Dendritic cell treated with granulocyte-macrophage colony-stimulating factor and Interleukin-4, amounts not matched to agents 40 ng/mL and 50 ng/mL, for 4 days (primary cell): ENCODE data around the gene HACD2.

Experiments
- H3K27ac Mint-ChIP-seq: one replicate; pipeline ENCODE4 v1.8.0; 2022; ENCODE audit warnings: mild to moderate bottlenecking, mixed read lengths
- H3K27me3 Mint-ChIP-seq: one replicate; pipeline ENCODE4 v1.8.0; 2022; ENCODE audit warnings: mild to moderate bottlenecking, mixed read lengths
- H3K36me3 Mint-ChIP-seq: one replicate; pipeline ENCODE4 v1.8.0; 2022; ENCODE audit warnings: low read depth, mixed read lengths
- H3K4me1 Mint-ChIP-seq: one replicate; pipeline ENCODE4 v1.8.0; 2022; ENCODE audit warnings: low read depth, mixed read lengths
- H3K4me3 Mint-ChIP-seq: one replicate; pipeline ENCODE4 v1.8.0; 2022; ENCODE audit warnings: mild to moderate bottlenecking, moderate library complexity, mixed read lengths
- H3K9me3 Mint-ChIP-seq: one replicate; pipeline ENCODE4 v1.8.0; 2022; ENCODE audit warnings: mixed read lengths
- intact Hi-C: fragments of 100-400 bp; cut with micrococcal nuclease; formaldehyde crosslinking; loops from one replicate; pipeline ENCODE4 v1.15.0; 2022

Gene HACD2

GRCh38 chr3:123444023-123444422 lies 140.8 kb downstream of the HACD2 start:
- Mint-ChIP-seq H3K27me3 (peaks cover 61% of the 10 kb centered on the region), H3K9me3 (no peaks in the 10 kb centered on the region), H3K4me1 (no peaks in the 10 kb centered on the region), H3K4me3 (no peak overlapping the region), H3K36me3 (no peaks in the 10 kb centered on the region), H3K27ac (no peak overlapping the region)
- intact Hi-C loops: no loop called here

- no peaks in the 10 kb centered on the region for H3K36me3 Mint-ChIP-seq
- no peak overlapping the region for H3K4me3 Mint-ChIP-seq
- no peaks in the 10 kb centered on the region for H3K4me1 Mint-ChIP-seq
- H3K9me3 Mint-ChIP-seq: no peaks in the 10 kb centered on the region
- intact Hi-C loops: no loop called here
- H3K27ac Mint-ChIP-seq: no peak overlapping the region
- H3K27me3 Mint-ChIP-seq: peaks cover 57% of the 10 kb centered on the region
These were observed 141.9 kb downstream of the HACD2 start for GRCh38 chr3:123442908-123443307.

- intact Hi-C loops: no loop called here
These were observed 142.7 kb downstream of the HACD2 start for GRCh38 chr3:123442125-123442524.

More at GRCh38 chr3:123442125-123442524, 142.7 kb downstream of the HACD2 start:
- no peaks in the 10 kb centered on the region for H3K4me1 Mint-ChIP-seq
- peaks cover 51% of the 10 kb centered on the region for H3K27me3 Mint-ChIP-seq
- H3K36me3 Mint-ChIP-seq: no peaks in the 10 kb centered on the region
- no peak overlapping the region for H3K4me3 Mint-ChIP-seq
- no peak overlapping the region for H3K27ac Mint-ChIP-seq
- no peaks in the 10 kb centered on the region for H3K9me3 Mint-ChIP-seq
